NCI-H82 (cell line): ENCODE results near the gene WIF1.

Experiments
- DNase-seq: peaks from one replicate; lab custom pipeline; 2025; lab: John Stamatoyannopoulos, UW

The WIF1 gene

GRCh38 chr12:65022960-65023359, 98.1 kb downstream of the WIF1 start:
- peak; percentile 94 for DNase-seq

GRCh38 chr12:65022421-65022820, 98.7 kb downstream of the WIF1 start:
- DNase-seq = peak; percentile 11

GRCh38 chr12:65019696-65020234, 101.3 kb downstream of the WIF1 start:
- peak; percentile 27 for DNase-seq

GRCh38 chr12:65016881-65017650, 104.0 kb downstream of the WIF1 start:
- peak; percentile 25 for DNase-seq

GRCh38 chr12:65015850-65016249, 105.3 kb downstream of the WIF1 start:
- no peak for DNase-seq

GRCh38 chr12:65014504-65015271, 106.4 kb downstream of the WIF1 start:
- no peak for DNase-seq

GRCh38 chr12:65010437-65010836, 110.7 kb downstream of the WIF1 start:
- DNase-seq = no peak

- no peak for DNase-seq
These were observed 115.4 kb downstream of the WIF1 start for GRCh38 chr12:65005716-65006115.

- DNase-seq = no peak
These were observed 116.8 kb downstream of the WIF1 start for GRCh38 chr12:65004270-65004669.
